ENCODE measurements around the gene FLNB. TPM values are rescaled to one million over a fixed set of nuclear protein-coding genes. Genes with fewer than 3 reads are reported as not detected.

FLNB gene
- total and polyA plus RNA-seq, 2 of the 13 experiments (the other 11 are each of a cell fraction or from before 2014, with no cell fraction given): 106 to 130 TPM

- TF ChIP-seq DMTF1 (CRISPR knock-in tag; IDR thresholded peaks at IDR 0.05): no peak
- no peak for TF ChIP-seq GATAD2A (CRISPR knock-in tag; IDR thresholded peaks at IDR 0.05)
- peak; percentile 65; the same call in 1 of the 2 replicates for TF ChIP-seq SAP130 (CRISPR knock-in tag; IDR thresholded peaks at IDR 0.05; ENCODE audit: low read depth)
- TF ChIP-seq ZFX (CRISPR knock-in tag; IDR thresholded peaks at IDR 0.05; ENCODE audit: low read depth): peak; percentile 61
- no peak for TF ChIP-seq RXRB (CRISPR knock-in tag; IDR thresholded peaks at IDR 0.05; ENCODE audit: borderline replicate concordance)
- TF ChIP-seq, protein P1, sequence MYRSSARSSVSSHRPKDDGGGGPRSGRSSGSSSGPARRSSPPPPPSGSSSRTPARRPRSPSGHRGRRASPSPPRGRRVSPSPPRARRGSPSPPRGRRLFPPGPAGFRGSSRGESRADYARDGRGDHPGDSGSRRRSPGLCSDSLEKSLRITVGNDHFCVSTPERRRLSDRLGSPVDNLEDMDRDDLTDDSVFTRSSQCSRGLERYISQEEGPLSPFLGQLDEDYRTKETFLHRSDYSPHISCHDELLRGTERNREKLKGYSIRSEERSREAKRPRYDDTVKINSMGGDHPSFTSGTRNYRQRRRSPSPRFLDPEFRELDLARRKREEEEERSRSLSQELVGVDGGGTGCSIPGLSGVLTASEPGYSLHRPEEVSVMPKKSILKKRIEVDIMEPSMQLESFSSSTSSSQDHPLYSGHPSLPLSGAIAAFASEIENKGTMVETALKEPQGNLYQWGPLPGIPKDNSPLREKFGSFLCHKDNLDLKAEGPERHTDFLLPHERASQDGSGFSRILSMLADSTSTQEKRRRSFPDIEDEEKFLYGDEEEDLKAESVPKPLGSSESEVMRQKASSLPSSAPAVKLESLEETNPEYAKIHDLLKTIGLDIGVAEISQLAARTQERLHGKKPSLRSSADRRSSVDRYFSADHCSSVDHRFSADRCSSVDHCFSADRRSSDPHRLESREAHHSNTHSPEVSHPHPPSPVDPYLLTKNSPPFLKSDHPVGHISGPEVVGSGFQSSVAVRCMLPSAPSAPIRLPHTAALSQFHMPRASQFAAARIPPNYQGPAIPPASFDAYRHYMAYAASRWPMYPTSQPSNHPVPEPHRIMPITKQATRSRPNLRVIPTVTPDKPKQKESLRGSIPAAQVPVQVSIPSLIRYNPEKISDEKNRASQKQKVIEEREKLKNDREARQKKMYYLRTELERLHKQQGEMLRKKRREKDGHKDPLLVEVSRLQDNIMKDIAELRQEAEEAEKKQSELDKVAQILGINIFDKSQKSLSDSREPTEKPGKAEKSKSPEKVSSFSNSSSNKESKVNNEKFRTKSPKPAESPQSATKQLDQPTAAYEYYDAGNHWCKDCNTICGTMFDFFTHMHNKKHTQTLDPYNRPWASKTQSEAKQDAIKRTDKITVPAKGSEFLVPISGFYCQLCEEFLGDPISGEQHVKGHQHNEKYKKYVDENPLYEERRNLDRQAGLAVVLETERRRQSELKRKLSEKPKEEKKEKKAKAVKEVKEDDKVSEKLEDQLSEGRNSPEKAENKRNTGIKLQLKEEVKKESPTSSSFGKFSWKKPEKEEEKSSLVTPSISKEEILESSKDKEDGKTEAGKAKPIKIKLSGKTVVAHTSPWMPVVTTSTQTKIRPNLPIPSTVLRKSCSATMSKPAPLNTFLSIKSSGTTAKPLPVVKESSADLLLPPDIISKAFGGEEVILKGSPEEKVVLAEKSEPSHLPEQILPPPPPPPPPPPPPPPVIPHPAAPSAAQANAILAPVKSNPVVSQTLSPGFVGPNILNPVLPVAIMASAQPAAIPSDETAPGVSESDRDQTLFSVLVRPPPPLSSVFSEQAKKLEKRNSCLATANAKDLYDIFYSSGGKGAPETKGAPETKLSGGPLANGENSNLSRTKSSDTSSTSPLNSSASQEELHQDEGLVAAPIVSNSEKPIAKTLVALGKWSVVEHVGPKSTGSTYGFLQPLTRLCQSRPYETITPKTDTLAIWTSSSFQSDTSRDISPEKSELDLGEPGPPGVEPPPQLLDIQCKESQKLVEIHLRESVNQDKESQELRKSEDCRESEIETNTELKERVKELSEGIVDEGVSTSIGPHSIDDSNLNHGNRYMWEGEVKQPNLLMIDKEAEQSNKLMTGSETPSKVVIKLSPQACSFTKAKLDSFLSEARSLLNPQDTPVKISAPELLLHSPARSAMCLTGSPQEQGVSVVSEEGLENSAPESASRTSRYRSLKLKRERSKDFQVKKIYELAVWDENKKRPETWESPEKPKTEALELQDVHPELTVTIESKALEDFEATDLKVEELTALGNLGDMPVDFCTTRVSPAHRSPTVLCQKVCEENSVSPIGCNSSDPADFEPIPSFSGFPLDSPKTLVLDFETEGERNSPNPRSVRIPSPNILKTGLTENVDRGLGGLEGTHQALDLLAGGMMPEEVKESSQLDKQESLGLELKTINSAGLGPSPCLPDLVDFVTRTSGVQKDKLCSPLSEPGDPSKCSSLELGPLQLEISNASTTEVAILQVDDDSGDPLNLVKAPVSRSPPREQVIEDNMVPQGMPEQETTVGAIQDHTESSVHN (CRISPR knock-in tag; IDR thresholded peaks at IDR 0.05): no peak
- TF ChIP-seq ZNF687 (CRISPR knock-in tag; IDR thresholded peaks at IDR 0.05): peak; percentile 46
- no peak for TF ChIP-seq ZNF639 (CRISPR knock-in tag; conservative IDR thresholded peaks at IDR 0.05)
- no peak for TF ChIP-seq KDM3A (CRISPR knock-in tag; IDR thresholded peaks at IDR 0.05; ENCODE audit: low read depth)
- peak; percentile 14 for TF ChIP-seq TEAD3 (CRISPR knock-in tag; optimal IDR thresholded peaks at IDR 0.05; ENCODE audit: borderline replicate concordance)
Measured at GRCh38 chr3:58009749-58010535, 1.7 kb downstream of the FLNB start (continued).
